SK-MEL-5 (cell line): ENCODE data around the gene RBM6. TPM values are rescaled to one million over a fixed set of nuclear protein-coding genes. Genes with fewer than 3 reads are reported as not detected.

Source experiments
- DNase-seq: peaks from one replicate; pipeline ENCODE4 v3.0.0-alpha.2; 2016; ENCODE audit warnings: low read depth, low spot score
- in situ Hi-C: cut with HindIII; loops from 2 replicates; pipeline ENCODE4 v1.10.0; 2016; ENCODE audit warnings: low sequenced_read_pairs, high pct_unique_total_duplicates, low pct_unique_long_range_greater_than_20kb
- total RNA-seq: library from RNA; depleted of rRNA; stranded (reverse); fragments of >200 nt; shearing (Covaris generic); gene quantifications from 2 replicates; pipeline ENCODE4 v1.2.3, GENCODE V29; 2014

RBM6 gene
- total RNA-seq, 1 experiment from 2014 or later: 27.4 TPM

DNA sequence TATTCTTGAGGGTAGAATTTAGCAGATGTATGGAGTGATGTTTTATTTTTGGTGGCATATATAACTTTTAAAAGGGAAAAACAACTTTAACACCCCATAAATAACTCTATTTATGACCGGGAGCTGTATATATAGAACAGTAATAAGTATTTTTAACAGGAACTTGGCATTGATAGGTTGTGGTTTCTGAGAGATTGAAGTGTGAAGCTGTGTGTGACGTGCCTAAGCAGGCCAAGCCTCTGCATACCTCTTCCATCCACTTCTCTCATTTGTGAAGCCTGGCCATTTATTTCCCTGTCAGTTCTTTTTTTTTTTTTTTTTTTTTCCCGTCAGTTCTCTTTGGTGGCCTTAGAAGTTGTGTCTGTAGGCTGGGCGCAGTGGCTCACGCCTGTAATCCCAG, 171.8 kb downstream of the RBM6 start:
- no peak for DNase-seq
- in situ Hi-C loops: no loop called here

DNA sequence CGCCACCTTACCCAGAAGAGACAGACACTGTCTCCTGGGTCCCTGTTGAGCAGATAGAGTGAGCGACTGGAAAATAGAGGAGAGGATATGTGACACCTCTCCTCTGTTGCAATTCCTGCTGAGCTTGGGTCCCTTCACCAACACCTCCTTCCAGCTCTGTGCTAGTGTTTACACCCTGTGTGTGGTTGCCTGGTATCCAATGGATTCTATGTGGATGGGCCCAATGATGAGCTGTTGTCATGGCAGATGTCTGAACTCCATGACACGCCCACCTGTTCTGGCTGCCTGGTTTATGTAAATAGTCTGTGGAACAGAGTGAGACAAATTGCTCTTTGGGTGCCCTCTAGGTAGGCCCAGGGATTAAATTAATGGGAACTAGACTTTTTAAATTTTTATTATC, 172.5 kb downstream of the RBM6 start:
- no peak for DNase-seq
- in situ Hi-C loops: no loop called here

DNA sequence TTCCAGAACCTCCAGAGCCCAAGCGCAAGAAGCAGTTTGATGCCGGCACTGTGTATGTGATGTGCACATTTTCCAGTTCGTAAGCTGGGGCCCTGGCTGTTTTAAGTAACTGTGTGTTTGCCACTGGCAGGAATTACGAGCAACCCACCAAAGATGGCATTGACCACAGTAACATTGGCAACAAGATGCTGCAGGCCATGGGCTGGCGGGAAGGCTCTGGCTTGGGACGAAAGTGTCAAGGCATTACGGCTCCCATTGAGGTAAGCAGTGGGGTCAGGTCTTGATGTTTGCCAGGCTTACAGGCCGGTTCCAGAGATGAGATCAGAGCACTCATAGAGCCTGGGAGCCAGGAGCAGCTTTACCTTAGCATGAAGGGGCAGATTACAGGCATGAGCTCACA, 177.2 kb downstream of the RBM6 start:
- DNase-seq: no peak
- in situ Hi-C loops: no loop called here

DNA sequence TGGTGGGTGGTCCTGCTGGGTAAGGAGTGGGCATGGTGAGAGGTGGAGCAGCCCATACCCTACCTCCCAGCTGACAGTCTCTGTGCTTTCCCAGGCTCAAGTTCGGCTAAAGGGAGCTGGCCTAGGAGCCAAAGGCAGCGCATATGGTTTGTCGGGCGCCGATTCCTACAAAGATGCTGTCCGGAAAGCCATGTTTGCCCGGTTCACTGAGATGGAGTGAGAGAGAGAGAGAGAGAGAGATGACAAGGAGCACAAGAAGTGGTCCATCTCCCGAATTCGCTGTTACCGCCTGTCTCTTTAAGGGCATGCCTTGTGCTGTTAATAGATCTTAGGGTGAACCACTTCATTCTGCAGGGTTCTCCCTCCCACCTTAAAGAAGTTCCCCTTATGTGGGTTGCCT, 178.3 kb downstream of the RBM6 start:
- in situ Hi-C loops: no loop called here
- no peak for DNase-seq

DNA sequence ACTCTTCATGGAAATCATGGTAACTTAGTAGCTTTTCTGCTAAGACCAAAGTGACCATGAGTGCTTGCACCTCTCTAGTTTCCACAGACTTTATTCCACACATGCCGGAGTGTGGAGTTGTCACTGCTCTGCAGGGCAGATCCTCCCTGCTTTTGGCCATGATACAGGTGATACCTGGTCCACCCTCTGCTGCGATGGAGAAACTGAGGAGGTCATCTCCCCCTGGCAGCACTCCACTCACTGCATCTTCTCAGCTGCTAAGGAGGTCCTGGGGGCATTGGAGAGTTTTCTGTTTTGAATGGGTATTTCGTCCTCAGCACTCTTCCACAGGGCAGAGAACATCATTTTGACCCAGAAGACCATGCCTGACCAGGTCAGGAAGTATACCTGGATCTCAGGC, 179.8 kb downstream of the RBM6 start:
- in situ Hi-C loops: no loop called here

DNA sequence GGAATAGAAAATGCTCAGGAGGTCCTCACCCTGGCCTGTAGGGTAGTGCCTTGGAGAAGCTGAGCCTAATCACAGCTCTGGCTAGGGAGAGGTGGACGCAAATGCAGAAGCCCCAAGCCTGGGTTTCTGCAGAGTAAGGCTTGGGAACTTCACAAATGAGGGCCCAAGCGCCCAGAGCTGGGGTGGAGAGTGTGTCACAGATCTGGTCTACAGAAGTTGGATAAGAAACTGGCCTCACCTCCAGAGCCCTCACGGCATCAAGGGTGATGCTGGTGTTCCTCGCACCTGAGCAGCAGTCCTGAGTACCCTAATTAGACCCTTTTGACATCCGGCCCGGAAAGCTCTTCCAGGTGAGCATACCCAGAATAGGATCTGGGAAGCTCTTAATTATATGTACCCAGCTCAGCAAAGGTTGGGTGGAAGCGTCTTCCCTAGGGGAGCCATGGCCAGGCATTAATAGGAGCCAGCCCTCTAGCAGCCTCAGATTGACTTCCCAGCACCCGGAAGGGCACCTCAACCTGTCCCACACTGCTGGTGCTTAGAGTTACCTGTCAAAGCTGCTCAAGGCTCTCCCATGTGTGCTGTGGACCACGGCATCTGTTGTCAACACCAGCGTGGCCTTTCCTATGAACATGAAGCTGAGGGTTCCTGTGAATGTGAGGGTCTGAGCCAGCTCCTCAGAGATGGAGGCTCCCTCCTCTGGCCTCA, 180.6 kb downstream of the RBM6 start:
- in situ Hi-C loops: no loop called here
- no peak for DNase-seq

More for the DNA sequence above, 179.8 kb downstream of the RBM6 start:
- no peak for DNase-seq

DNA sequence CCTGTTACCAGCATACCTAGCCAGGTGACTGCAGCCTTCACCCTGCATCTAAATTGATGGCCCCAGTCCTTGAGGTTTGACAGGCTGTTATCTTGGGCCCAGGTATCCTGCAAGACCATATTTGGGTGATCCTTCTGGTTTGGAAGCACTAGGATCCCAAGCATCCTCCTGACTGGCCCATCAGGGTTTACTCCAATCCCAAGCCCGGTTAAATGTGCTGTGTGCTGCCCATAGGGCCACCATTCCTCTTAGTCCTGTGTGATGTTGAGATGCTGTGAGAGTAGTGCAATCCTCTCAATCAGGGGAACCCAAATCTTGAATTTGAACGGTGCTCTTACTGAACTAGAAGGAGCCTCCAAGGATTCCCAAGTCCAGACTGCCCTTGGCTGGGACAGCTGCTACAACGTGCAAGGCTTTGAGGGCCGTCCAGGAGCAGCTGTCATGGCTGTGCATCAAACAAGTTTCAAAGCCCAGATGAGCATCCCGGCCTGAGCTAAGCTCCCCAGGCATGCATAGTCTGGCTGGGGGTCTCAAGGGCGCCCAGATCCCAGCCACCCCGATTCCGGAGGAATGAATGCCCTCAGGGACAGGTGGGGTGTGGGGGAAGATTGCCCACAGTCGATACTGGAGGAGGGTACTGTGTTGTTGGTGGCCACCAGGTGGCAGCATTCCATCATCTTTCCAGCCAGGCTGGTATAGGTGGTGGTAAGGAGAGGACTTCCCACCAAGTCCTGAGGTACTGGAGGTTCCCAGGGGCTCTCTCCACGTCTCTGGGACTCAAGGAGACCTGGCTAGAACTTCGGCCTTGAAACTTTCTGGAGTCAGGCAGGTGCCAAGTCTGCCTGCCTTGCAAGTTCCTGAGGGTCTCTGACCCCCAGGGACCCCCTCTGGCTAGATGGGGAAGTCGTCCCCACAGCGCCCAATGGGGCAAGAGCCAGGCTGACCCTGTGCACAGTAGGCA, 181.4 kb downstream of the RBM6 start:
- in situ Hi-C loops: no loop called here

DNA sequence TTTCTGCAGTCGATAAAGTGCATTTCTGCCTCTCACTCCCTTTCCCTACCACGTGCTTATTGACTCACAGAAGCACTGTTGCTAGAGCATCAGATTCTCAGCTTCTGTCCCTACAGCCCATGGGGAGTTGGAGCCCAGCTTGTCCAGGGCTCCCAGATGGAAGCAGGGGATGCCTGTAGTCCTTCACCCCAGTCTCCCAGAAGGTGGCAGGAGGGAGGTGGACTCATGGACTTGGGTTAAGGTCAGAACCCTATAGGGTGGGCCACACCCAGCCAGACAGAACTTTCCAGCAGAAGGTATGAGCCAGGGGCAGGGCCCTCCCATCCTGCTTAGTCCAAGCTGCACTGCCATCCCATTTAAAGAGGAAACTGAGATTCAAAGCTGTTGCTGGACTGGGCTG, 182.1 kb downstream of the RBM6 start:
- in situ Hi-C loops: no loop called here
- no peak for DNase-seq

More for the DNA sequence above, 181.4 kb downstream of the RBM6 start:
- DNase-seq: peak; percentile 82

DNA sequence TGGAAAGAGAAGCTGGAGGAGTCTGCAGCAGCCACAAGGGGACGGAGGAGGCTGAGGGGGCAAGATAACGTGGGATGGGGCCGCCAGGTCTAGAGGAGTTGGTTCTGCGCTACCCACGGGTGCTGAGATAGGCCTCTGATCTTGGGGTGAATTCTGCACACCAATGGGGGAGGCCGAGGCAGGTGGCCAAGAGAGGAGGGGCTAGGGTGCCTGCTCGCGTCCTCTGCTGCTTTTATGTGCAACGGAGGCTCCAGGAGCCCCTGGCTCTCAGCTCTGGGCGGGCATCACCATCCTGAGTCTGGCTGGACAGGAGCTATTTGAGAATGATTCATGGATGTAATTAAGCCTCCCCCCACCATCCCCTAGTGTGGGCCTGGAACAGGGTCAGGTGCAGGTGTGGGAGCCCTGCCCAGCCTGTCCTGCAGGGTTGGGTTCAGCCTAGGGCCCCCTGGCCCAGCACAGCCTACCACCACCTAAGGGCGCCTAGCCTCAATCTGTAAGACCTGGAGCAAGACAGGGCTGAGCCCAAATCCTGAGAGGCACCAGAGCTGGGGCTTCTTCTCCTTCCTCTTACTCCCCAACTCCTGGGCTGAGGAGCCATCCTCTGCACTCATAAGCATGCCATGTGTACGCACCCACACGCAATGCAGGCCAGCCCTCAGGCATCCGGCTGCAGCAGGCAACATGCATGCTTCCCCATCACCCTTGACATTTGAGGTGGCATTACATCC, 182.9 kb downstream of the RBM6 start:
- in situ Hi-C loops: no loop called here
- no peak for DNase-seq

DNA sequence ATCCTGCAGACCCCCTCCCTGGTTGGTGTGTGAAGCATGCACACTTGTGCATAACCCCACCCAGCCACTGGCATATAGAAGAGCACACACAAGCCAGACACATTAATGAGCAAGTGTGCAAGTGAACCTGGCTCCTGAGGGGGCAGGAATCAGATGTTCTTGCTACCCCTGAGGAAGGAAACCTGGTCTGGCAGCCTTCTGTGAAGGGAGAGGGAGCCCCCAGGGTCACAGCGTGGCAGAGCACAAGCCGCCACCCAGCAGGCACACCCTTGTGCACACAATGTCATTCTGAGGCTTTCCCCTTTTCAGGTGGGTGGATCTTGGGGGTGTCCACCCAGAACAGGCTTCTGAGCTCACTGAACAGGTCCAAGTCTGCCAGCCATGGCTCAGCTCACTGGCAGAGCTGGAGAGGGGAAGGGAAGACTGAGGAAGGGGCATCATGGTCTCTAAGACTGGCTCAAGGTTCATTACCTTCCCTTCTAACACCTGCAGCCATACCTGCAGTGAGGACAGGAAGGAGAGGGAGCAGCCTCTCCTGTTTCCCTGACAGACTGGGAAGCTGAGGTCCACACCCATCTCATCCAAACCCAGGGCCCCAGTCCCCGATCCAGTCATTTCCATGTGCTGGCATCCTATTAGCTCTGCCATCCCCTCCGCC, 183.6 kb downstream of the RBM6 start:
- no peak for DNase-seq
- in situ Hi-C loops: no loop called here

DNA sequence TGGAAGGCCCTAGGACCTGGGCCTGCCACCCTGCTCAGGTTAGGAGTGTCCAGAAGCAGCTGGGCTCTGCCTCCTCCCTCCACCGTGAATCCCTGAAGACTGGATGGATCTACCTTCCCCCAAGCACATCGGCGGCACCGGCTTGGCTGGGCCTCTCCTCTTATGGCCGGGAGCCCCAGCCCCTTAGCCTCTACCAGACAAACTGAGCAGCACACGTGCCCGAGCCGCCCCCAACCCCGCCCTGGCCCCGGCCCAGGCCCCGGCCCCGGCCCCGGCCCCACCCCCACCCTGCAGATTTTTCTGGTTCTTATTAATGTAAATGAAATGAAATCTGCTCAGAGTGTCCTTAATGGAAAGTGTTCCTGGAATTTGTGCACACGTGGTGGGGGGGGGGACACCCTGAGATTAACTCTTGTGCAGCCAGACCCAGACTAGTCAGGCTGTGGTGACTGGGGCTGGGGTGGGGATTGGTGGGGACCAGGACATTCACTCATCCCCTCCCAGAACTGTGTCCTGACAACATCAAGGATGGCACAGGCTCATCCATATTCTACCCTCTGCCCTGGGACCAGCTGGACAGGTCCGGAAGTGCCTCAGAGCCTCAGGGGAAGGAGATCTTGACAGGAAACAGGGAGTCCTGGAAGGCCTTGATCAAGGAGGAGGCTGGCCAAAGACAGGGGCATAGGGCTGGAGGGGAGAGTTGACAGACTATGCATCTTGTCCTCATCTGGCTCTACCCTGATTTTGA, 184.3 kb downstream of the RBM6 start:
- in situ Hi-C loops: no loop called here
- no peak for DNase-seq

DNA sequence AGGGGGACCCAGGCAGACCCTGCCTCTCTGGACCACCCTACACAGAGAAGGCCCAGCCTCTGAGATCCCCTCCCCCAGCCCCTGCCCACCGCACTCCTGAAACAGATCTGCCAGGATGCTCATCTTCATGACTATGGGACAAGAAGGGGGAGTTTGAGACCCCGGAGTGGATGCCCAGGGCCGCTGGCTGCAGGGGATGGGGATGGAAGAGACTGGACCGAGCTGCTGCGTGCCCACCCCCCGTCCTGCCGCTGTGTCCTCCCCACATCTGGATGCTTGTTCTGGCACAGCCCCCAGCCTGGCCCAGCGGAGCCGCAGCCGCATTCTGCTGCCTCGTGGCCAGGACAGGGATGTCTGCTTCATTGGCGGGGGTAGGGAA, 184.8 kb downstream of the RBM6 start:
- DNase-seq: no peak
- in situ Hi-C loops: no loop called here

DNA sequence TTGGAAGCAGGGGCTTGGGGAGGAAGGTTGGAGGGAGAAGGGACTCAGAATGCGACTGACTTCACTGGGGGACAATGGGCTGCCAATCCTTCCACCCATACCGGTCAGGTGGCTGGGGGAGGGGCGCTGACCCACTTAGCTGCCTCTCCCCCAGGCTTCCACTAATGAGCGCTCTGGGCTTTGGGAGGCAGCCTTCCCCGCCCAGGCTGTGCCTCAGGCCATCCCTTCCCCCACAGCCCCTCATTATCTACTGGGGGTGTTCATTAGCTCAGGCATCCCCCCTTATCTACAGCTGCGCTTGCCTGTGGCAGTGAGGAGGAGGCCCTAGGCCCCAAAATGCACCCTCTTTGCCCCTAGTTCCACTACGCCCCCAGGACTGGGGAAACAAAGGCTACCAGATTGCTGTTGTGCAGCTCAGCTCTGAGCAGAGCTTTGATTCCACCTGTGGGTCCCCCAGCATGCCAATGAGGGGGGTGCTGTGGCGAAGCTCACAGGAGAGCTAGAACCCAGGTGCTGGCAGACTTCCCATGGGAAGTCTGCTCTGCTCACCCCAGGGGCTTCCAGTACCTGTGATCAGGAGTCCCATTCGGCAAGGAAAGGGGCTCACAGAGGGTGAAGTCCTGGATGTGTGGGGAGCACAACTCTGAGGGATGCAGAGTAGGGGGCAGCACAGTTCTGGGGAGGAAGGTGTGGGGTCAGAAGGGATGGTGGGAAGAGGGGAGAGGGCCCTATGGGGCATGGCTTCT, 185.8 kb downstream of the RBM6 start:
- in situ Hi-C loops: no loop called here
- DNase-seq: no peak

DNA sequence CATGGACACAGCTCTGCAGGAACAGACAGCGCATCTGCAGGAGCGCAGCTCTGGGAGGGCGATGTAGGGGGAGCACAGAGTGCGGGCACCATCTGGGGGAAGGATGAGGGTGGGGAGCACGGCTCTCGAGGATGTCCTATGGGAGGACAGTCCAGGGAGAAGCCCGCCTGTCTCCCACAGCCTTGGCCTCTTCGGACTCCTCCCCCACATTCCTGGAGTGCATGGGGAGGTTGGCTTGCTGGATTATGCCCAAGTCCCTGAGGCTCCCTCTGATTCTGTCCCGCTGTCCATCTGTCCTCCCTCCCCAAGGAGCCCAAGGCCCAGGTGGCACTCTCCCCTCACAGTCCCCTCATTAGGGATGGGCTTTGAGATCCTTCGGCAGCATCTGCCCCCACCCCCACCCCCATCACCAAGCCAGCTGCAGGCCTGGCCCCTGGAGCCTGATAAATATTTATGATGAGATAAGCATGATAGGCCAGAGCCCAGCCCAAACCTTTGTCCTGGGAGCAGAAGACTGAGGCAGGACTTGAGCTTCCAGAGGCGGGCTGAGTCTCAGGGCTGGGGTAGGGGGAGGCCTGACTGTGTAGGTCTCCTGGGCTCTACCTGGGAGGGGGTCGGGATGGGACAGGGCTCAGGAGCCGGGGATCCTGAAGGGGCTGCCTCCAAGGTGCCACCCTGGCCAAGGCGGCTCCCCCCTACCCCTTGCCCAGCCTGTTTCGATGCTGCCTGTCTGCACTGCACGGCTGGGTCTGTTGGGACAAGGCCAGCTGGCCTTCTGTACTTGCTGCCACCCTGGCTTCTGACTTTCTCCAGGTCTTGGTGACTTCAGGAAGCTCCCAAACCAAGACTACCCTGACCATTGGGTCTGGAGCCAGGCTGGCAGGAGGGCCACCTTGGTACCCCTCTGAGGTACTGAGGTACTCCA, 186.6 kb downstream of the RBM6 start:
- no peak for DNase-seq
- in situ Hi-C loops: no loop called here
